ENCODE measurements around the gene ZNF750.

GRCh38 chr17:82869536-82869935 is 29.7 kb upstream of the ZNF750 start:
- no peak for TF ChIP-seq CTCF (IDR thresholded peaks at IDR 0.05; ENCODE audit: insufficient read depth, low read length, poor library complexity, severe bottlenecking)
- TF ChIP-seq EZH2phosphoT487 (conservative IDR thresholded peaks at IDR 0.05; ENCODE audit: low read length) = no peak

Measured in SU-DHL-6 (cell line).